Effector memory CD4-positive, alpha-beta T cell (primary cell): ENCODE data around the gene ZBTB20.

Experiments
- DNase-seq, 3 donors: peaks; one replicate each; pipeline ENCODE4 v3.0.0-alpha.2; 2020
- H3K27ac ChIP-seq: 2 replicates; pipeline ENCODE4 v1.7.0; 2013; ENCODE audit warnings: mild to moderate bottlenecking, low read length, moderate library complexity; ENCODE audit not compliant: insufficient read depth, poor library complexity, severe bottlenecking
- H3K27me3 ChIP-seq: replicated peaks from 2 replicates; pipeline ENCODE4 v1.7.0; 2013; ENCODE audit warnings: mild to moderate bottlenecking, low read length; ENCODE audit not compliant: insufficient read depth, control insufficient read depth, poor library complexity, severe bottlenecking
- H3K36me3 ChIP-seq: 2 replicates; pipeline ENCODE4 v1.7.0; 2013; ENCODE audit warnings: mild to moderate bottlenecking, low read length, moderate library complexity; ENCODE audit not compliant: control insufficient read depth, insufficient read depth
- H3K4me1 ChIP-seq: 2 replicates; pipeline ENCODE4 v1.7.0; 2013; ENCODE audit warnings: low read length, mild to moderate bottlenecking; ENCODE audit not compliant: control insufficient read depth, insufficient read depth, poor library complexity, severe bottlenecking
- H3K4me3 ChIP-seq: 2 replicates; pipeline ENCODE4 v1.7.0; 2013; ENCODE audit warnings: low read length, low read depth, mild to moderate bottlenecking; ENCODE audit not compliant: insufficient read depth, poor library complexity, severe bottlenecking
- H3K9me3 ChIP-seq: 2 replicates; pipeline ENCODE4 v1.7.0; 2013; ENCODE audit warnings: mild to moderate bottlenecking, low read length, moderate library complexity; ENCODE audit not compliant: control insufficient read depth

Gene ZBTB20

GRCh38 chr3:114660124-114660523, 487.0 kb downstream of the ZBTB20 start:
- H3K4me1 ChIP-seq, result no peaks in the 10 kb centered on the region
- no peak overlapping the region for H3K27ac ChIP-seq
- H3K4me3 ChIP-seq, result no peak overlapping the region
- no peak for DNase-seq
- no peaks in the 10 kb centered on the region for H3K27me3 ChIP-seq
- no peaks in the 10 kb centered on the region for H3K9me3 ChIP-seq
- no peaks in the 10 kb centered on the region for H3K36me3 ChIP-seq

- Histone ChIP-seq H3K27me3 (no peaks in the 10 kb centered on the region), H3K9me3 (no peaks in the 10 kb centered on the region), H3K4me1 (no peaks in the 10 kb centered on the region), H3K4me3 (no peak overlapping the region), H3K36me3 (no peaks in the 10 kb centered on the region), H3K27ac (no peak overlapping the region)
- DNase-seq, result no peak
Measured at GRCh38 chr3:114659109-114660061, 487.7 kb downstream of the ZBTB20 start.

GRCh38 chr3:114651555-114651954, 495.5 kb downstream of the ZBTB20 start:
- DNase-seq, result no peak
- H3K27ac ChIP-seq, result no peak overlapping the region
- no peaks in the 10 kb centered on the region for H3K4me1 ChIP-seq
- H3K36me3 ChIP-seq, result no peaks in the 10 kb centered on the region
- H3K4me3 ChIP-seq, result no peak overlapping the region
- H3K9me3 ChIP-seq, result no peaks in the 10 kb centered on the region
- H3K27me3 ChIP-seq, result no peaks in the 10 kb centered on the region

- Histone ChIP-seq H3K4me1 (no peaks in the 10 kb centered on the region), H3K27ac (no peak overlapping the region), H3K36me3 (no peaks in the 10 kb centered on the region), H3K9me3 (no peaks in the 10 kb centered on the region), H3K4me3 (no peak overlapping the region), H3K27me3 (no peaks in the 10 kb centered on the region)
- DNase-seq, result no peak
Measured at GRCh38 chr3:114650808-114651207, 496.3 kb downstream of the ZBTB20 start.

GRCh38 chr3:114649331-114649730, 497.8 kb downstream of the ZBTB20 start:
- Histone ChIP-seq H3K27me3 (no peaks in the 10 kb centered on the region), H3K4me1 (no peaks in the 10 kb centered on the region), H3K9me3 (no peaks in the 10 kb centered on the region), H3K36me3 (no peaks in the 10 kb centered on the region), H3K27ac (no peak overlapping the region), H3K4me3 (no peak overlapping the region)
- DNase-seq, result no peak

- Histone ChIP-seq H3K27ac (no peak overlapping the region), H3K4me1 (no peaks in the 10 kb centered on the region), H3K36me3 (no peaks in the 10 kb centered on the region), H3K4me3 (no peak overlapping the region), H3K9me3 (no peaks in the 10 kb centered on the region), H3K27me3 (no peaks in the 10 kb centered on the region)
- no peak for DNase-seq
Measured at GRCh38 chr3:114646526-114646925, 500.6 kb downstream of the ZBTB20 start.

GRCh38 chr3:114645392-114645791, 501.7 kb downstream of the ZBTB20 start:
- no peaks in the 10 kb centered on the region for H3K36me3 ChIP-seq
- no peaks in the 10 kb centered on the region for H3K4me1 ChIP-seq
- DNase-seq, result no peak
- H3K27me3 ChIP-seq, result no peaks in the 10 kb centered on the region
- no peaks in the 10 kb centered on the region for H3K9me3 ChIP-seq
- H3K4me3 ChIP-seq, result no peak overlapping the region
- H3K27ac ChIP-seq, result no peak overlapping the region

GRCh38 chr3:114644367-114644766, 502.7 kb downstream of the ZBTB20 start:
- H3K36me3 ChIP-seq, result no peaks in the 10 kb centered on the region
- no peak for DNase-seq
- H3K9me3 ChIP-seq, result no peaks in the 10 kb centered on the region
- H3K4me1 ChIP-seq, result no peaks in the 10 kb centered on the region
- no peak overlapping the region for H3K27ac ChIP-seq
- no peaks in the 10 kb centered on the region for H3K27me3 ChIP-seq
- no peak overlapping the region for H3K4me3 ChIP-seq

- no peak for DNase-seq
- no peaks in the 10 kb centered on the region for H3K9me3 ChIP-seq
- H3K27ac ChIP-seq, result no peak overlapping the region
- no peak overlapping the region for H3K4me3 ChIP-seq
- no peaks in the 10 kb centered on the region for H3K27me3 ChIP-seq
- H3K36me3 ChIP-seq, result no peaks in the 10 kb centered on the region
- no peaks in the 10 kb centered on the region for H3K4me1 ChIP-seq
Measured at GRCh38 chr3:114642951-114643741, 503.9 kb downstream of the ZBTB20 start.

- Histone ChIP-seq H3K36me3 (no peaks in the 10 kb centered on the region), H3K4me3 (no peak overlapping the region), H3K4me1 (no peaks in the 10 kb centered on the region), H3K9me3 (no peaks in the 10 kb centered on the region), H3K27me3 (no peaks in the 10 kb centered on the region), H3K27ac (no peak overlapping the region)
- DNase-seq, result no peak
Measured at GRCh38 chr3:114640126-114640525, 507.0 kb downstream of the ZBTB20 start.
